CD1c-positive myeloid dendritic cell (primary cell): ENCODE measurements around the gene NMRK2.
"Not testable (repeated sequence)": the region's sequence is repeated elsewhere in the genome, so short reads cannot be mapped to it uniquely, and the experiment has no call there.

Source experiments
- DNase-seq: peaks from one replicate; pipeline ENCODE4 v3.0.0-alpha.2; 2016; ENCODE audit errors: extremely low spot score

NMRK2 gene

DNA sequence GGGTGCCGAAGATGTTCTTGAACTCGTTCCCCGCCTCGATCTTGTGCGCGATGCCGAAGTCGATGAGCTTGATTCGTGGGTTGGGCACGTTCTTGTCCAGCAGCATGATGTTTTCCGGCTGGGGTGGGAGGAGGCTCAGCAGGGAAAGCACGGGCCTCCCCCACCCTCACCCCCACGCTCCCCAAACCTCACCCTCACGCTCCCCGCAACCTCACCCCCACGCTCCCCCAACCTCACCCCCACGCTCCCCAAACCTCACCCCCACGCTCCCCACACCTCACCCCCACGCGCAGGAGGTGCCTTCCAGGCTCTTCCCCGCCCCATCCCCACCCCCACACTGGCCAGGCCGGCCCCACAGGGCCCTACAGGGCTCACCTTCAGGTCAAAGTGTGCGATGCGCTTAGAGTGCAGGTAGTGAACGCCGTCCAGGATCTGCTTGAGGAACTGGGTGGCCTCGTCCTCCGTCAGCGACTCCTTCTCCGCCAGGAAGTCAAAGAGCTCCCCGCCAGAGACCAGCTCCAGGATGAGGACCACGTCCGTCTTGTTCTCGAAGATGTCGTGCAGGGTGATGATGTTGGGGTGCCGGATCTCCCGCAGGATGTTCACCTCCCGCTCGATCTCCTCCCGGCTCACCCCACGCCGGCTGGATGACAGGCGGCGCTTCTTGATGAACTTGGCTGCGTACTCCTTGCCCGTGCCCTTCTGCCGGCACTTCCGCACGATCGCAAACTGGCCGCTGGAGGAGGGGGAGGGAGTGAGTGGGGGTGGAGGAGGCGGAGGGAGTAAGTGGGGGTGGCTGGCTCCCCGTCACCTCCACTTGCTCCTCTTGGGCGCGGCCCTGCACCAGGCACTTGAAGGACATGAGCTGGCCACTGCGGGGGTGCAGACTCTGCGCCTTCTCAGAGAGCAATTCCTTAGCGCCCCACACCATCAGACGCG lies 31.7 kb downstream of the NMRK2 start:
- DNase-seq, result no peak

DNA sequence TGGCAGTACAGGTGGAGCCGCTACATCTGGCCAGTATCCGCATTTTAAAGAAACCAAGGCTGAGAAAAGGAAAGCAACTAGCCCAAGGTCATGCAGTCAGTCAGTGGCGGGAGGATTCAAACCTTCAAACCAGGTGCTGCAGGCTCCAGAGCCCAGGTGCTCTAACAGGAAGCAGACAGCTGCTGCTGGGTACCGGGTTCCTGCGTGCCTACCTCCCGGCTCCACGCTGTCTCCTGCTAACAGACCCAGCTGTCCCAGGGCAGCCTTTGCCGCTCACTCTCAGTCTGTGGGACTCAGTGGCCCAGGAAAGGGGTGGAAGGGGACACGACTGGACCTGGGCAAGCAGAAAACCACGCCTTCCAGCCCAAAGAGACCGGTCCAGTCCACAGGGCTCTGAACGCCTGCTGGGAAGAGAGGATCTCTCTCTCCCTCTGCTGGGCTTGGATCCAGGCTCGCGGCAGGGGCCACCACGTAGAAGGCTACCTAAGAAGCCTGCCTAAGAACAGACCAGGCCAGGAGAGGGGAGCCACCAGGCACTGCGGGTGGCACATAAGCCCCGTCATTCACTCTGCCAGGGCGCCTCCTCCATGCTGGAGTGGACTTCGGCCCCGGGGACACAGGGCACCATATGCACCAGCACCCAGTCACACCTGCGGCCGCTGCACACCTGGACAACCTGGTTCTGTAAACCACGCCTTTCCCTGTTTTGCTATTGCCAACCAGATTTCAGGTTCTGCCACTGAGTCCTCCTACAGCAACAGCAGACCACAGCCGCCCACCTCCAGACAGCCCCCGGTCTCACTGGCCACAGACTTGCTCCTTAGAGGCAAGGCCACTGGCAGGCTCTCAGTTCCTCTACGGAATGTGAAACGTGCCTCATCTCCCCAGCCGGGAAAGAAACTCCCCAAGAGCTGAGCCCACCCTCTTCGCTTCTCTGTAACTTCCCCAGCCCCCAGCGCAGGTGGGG lies 33.5 kb downstream of the NMRK2 start:
- no peak for DNase-seq

DNA sequence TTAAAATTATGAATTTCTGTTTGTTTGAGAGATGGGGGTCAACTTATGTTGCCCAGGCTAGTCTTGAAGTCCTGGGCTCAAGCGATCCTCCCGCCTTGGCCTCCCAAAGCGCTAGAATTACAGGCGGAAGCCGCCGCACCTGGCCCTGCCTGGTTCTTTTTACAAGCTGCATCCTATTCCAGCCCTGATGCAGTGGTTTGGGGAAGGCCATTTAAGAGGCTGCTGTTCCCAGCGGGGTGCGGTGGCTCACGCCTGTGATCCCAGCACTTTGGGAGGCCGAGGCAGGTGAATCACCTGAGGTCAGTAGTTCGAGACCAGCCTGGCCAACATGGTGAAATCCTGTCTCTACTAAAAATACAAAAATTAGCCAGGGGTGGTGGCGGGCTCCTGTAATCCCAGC lies 35.1 kb downstream of the NMRK2 start:
- DNase-seq, result not testable (repeated sequence)

DNA sequence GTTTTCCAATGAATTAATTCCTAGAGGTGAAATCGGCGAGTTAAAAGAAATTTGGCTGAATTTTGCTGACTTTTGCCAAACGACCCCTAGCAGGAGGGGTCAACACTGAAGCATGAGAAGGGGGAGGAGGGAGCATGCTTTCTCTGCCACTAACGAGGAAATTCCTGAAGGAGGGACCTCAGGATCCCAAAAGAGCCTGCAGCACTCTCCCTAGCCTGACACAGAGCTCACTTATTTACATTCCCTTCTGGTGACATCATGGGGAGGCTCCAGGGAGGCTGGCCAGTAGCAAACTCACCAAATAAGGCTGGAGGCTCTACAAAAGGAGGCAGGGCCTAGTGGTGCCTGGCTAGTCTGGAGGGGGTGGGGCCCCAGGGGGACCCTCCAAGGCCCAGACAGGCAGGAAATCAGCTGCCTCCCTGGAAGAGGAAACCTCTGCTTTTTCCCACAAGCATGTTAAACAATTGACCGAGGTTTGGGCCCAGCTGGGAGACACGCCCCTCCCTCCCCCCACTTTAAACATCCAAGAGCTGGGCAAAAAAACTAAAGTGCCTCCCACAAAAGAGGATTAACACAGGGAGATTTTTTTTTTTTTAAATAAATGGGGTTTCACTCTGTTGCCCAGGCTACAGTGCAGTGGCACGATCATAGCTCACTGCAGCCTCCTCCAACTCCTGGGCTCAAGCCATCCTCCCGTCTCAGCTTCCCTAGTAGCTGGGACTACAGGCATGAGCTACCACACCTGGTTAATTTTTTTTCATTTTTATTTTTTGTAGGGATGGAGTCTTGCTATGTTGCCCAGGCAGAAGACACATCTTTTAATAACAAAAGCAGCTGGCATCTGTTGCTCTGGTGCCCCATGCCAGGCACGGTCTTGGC lies 35.9 kb downstream of the NMRK2 start:
- no peak for DNase-seq

DNA sequence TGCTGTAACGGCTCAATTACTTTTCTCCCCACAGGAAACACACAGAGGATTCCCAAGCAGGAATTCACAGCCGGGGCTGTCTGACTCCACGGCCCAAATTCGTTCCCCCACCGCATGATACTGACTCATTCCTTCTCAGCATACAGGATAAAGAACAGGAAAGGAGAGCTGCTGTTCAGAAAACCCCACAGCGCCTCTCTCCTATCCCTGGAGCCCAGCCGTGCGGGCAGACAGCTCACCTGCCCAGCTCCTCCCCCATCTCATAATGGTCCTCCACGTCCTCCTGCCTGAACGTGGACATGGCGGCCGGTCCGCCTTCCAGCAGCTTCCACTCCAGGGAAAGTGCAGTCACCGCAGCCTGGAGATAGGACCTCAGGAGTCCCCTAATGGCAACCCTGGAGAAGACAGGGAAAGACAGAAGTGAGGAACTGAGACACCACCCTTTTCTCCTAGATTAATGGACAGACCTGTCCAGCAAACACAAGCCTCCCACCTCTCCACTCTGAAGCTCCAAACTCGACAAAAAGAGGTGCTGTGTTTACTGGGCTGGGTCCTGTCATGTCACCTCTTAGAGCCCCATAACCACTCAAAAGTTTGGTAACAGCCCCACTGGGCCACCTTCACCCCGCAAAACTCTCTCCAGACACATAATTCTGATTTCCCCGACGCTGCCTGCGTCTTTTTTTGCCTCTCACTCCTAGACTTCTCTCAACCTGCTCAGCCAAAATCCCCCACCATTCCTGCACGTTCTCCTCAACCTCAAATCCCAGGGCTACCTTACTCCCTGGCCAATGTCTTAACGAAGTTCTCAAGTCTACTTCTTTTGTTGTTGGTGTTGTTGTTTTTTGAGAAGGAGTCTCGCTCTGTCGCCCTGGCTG lies 36.8 kb downstream of the NMRK2 start:
- DNase-seq, result no peak

DNA sequence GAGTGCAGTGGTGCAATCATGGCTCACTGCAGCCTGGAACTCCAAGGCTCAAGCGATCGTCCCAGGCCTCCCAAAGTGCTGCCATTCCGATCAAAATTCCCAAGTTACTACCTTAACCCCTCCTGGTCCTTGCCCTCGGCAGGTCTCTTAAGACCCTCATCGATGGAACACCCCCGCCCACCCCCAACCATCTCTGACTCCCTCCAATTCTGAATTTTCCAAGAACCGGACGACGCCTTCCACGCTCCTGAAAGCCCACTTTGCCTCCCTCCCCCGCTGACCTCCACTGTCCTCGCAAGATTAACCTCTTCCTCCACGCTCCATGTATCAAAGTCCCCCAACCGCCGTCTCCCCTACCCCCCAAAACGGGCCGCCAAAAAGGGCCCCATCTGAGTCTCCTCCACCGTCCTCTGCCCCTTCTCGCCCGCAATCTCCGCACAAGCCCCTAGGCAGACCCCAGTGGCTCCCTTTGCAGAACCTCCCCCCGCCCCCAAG lies 37.5 kb downstream of the NMRK2 start:
- no peak for DNase-seq

DNA sequence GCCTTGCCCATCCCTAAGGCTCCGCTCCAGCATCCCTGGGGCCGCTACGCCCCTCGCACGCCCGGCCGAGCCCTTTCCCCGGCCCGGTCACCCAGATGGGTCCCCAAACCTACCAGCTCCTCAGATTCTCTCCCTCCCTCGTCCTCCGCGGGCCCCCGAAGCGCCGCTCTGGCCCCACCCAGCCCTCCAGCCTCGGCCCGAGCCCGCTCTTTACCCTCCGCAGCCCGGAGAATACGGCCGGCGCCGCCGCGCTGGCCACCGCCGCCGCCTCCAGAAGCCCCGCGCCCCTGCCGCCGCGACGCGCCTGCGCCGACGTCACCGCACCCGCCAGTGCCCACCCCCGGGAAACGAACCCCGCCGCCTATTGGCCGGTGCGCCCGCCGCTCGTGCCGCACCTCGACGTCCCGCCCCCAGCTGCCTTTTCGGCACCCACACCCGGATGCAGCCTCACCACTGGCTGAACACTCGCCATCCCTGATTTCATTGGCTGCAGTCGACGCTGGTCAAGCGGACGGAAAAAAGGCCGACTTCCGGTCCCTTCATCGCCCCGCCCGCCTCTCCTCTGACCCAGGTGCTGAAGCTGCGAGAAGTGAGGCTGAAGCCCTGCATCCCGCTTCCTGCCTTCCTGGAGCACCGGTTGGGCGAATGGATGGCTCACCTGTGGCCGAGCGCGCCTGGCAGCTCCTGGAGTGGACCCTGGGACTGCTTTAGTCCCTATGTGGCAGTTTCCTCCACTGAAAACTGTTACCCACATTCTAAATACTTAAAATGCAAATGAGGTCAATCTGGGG lies 38.1 kb downstream of the NMRK2 start, which contains the start of gene DAPK3:
TSS of gene DAPK3 (minus strand) at position 292 of the 791 bp plus-strand sequence. CDS start 1,364 bp downstream, outside the sequence.
- peak; percentile 97 for DNase-seq

DNA sequence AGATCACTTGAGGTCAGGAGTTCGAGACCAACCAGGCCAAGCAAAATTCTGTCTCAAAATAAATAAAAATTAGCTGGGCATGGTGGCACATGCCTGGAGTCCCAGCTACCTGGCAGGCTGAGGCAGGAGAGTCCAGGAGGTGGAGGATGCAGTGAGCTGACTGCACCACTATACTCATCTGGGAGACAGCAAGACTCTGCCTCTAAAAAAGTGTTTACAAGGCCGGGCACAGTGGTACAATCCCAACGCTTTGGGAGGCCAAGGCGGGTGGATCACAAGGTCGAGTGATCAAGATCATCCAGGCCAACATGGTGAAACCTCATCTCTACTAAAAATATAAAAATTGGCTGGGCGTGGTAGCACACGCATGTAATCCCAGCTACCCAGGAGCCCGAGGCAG lies 42.3 kb downstream of the NMRK2 start:
- DNase-seq, result no peak

DNA sequence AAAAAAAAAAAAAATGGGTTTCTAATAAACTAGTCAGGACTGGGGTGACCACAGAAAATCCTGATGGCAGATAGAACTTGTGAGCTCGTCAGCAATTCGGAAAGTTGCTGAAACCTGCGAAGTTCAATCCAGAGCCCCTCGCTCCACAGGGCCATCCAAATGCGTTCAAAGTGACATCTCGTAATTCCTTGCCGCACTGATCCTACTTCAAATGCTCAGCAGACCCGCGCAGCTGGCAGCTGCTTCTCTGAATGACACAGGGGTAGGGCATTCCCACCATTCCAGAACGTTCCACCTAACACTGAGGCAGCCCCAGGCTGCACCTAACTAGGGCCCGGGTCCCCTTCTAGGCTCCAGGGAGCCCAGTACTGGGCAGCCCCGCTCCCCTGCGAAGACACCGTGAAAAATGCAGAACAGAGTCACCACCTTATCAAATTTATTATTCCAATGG lies 42.8 kb downstream of the NMRK2 start:
- no peak for DNase-seq

DNA sequence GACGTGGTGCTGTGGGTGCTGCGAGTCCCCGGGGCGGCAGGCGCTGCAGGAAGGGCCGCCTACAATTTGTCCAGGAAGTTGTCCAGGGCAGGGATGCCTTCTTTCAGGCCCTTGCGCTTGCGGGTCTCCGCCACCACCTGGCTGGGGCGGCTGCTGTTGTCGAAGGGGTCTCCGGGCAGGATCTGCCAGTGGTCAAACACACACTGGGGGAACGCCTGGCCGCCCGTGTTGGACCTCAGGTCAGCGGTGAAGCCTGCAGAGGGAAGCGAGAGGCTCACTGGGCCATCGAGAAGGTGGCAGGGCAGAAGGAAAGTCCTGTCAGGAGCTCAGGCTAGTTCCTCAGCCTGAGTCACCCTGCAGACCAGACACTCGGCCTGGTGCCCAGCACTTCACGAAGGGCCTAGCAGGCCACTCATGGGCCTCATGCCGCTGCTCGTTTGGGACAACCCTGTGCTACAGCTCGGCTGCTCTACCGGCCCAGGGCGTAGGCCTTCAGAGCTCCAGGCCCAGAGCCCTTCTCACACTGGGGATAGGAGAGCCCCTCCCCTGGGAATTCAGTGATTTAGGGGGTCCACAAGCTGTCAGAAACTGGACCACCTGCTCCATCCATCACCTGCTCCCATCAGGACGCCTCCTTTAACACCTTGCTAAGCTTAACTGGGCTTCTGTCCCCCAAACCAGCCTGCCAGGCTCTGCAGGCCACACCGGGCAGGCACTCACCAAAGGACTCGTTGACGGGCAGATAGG lies 43.8 kb downstream of the NMRK2 start:
- DNase-seq, result no peak

DNA sequence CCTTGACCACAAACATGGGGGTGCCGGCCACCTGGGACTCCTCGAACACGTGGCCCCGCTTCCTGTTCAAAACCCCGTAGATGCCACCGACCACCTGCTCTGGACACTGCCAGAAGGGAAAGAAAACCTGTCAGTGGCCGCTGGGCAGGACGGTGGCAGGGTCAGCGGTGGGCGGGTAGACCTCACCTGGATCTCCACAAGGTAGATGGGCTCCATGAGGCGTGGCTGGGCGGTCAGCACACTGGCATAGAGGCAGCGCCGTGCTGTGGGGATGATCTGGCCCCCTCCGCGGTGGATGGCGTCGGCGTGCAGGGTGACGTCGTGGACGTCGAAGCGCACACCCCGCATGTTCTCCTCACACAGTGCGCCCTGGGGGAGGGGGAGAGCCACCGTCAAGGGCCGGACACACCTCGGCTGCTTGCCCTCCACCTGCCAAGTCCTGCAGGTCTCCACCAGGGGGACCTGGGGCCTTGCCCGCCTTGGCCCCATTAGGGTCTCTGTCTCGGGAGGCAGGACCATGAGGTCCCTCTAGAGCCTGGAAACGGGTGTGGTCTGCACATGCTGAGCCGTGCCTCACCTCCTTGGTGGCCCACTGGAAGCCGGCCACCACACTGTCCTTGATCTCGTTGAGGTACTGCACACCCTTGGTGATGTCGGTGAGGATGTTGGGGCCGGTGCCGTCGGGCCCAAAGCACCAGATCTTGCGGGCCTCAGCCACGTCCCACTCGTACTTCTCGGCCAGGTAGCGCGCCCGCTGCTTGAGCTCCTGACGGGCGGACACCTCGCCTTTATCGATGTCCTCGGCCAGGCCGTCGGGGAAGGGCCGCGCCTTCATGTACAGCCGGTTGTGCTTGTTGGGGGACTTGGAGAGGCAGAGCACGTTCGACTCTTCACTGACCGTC lies 44.6 kb downstream of the NMRK2 start:
- DNase-seq, result no peak

DNA sequence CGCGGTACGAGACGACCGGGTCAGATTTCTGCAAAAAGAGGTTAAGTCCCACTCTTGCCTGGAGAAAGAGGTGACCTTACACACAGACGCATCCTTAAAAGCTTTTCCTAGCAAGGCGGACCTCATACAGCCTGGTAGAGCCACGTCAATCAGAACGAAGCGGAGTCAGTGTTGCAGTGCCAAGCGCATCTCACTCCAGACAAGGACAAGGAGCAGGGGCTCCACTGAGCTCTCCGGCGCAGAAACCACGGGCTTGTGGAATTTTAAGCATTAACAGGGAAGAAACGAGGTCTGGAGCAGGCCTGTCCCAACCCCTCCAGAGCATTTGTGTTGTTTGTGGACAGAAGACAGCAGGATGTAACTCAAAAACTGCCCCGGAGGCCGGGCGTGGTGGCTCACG lies 45.3 kb downstream of the NMRK2 start:
- DNase-seq, result no peak

DNA sequence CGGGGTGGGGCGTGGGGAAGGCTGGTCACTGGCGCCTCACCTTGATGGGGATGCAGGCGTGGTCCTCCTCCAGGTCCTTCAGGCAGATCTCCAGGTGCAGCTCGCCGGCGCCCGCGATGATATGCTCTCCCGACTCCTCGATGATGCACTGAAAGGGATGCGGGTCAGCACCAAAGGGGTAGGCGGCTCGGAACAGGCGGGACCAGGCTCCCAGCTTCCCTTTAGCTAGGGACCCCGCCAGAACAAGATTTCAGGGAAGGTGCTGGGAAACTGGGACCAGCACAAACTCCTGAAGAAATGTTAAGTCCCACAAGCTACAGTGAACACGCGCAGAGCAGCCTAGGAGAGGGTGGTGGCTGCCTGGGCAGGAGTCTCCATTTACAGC lies 46.4 kb downstream of the NMRK2 start:
- no peak for DNase-seq

DNA sequence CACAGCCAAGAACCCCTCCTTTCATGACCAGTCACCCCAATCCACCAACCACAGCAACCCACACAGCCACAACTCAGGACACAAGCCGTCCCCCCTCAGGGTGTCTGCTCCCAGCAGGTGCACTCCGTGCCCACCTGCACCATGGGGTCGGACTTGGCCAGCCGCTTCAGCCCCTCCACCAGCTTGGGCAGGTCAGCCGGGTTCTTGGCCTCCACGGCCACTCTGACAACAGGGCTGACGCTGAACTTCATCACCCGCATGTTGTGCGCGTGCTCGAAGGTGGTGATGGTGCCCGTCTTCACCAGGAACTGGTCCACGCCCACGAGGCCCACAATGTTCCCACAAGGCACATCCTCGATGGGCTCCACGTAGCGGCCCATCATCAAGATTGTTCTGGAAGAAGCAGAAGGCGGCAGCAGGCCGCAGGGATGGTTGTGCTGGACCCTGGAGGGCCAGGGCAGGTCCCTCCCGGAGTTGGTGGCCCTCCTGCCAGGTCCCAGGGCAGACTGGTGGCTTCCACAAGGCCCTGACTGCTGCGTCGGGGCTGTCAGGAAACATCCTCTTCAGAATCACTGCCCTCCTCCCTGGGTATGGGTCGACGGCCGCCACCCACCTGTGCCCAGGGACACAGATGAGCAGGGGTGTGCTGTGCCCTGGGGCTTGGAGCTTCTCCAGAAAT lies 46.9 kb downstream of the NMRK2 start:
- no peak for DNase-seq

DNA sequence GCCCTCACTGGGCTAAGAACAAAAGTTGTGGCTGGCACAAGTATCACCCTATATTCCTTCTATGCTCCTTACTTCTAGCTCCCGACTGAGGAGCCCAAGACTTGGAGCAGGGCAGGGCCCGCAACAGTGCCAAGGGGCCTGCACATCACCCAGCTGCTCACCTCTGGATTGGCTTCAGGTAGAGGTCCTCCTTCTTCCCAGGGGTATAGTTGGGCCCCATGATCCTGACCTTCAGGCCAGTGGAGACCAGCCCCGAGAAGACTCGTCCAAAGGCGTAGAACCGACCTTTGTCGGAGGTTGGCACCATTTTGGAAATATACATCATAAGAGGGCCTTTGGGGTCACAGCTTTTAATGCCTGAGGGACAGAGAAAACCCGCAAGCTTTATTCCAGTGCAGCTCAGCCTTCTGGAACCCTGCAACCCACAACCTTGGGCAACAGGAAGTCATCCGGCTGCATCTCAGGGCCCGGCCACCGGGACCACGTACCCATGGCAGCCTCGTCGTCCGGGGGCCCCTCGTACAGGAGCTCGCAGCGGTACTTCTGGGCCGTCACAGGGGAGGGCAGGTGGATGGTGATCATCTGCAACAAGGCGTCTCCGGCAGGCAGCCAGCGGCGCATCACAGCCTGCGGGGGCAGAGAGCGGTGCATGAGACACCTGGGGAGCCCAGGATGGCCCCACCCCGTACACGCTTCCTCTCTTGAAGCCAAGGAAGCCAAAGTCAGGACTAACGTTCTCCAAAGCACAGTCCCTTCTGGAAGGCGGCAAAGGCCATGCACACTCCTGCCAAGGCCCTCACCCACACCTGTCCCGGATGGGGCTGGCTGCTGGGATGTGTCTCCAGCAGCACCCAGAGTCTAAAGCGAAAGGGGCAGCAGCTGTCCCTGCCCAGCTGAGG lies 47.7 kb downstream of the NMRK2 start:
- DNase-seq, result no peak

DNA sequence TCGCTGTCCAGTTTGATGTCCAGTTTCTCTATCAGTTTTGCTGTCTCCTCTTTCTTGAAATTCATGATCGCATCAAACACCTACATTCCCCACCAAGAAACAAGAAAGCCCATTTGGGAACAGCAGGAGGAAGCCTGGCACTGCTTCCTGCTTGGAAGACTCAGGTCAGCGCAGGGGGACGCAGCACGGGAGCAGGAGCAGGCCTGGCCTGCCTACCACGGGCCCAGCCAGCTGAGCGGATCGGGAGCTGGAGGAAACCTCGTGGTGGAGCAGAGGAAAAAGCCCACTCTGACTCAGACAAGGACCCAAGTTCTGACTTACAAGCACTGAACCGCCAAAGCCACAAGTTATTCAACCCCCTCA lies 48.5 kb downstream of the NMRK2 start:
- DNase-seq, result no peak
